ENCODE results near the gene PIM3. TPM values are rescaled to one million over a fixed set of nuclear protein-coding genes. Genes with fewer than 3 reads are reported as not detected.
A peak's percentile ranks its signal among the peaks of the same experiment; 100 is the strongest.

Gene PIM3
- total RNA-seq, 1 donor from 2014 or later, result 119 TPM

DNA sequence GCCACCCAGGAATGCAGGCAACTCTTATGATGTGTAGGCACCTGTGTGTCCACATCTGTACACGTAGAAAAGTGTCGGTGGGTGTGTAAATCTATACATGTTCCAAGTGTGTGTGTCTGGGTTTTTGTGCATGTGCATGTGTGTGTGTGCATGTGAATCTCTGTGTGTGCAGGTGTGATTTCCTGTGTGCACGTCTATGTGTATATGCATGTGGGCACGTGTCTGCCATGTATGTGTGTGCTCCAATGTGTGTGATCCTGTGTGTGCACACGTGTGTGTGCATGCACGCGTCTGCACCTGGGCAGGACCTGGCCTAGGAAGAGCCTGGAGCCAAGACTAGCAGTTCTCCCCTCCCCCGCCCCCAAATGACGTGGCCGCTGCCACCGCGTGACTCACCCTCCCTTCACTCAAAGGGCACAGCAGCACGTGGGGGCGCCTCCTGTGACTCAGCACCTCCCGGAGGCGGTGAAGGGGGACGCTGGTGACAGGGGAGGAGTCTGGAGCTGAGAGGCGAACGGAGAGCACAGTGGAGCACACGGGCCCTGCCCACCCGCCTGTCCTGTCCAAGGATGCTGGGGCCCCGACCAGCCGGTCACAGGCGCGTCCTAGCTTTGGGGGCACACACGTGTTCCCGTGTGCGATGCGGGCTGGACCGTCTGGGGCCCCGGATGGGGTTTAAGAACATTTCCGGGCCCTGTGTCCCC, 10.1 kb downstream of the PIM3 start:
- Histone ChIP-seq H3K27ac (peak overlapping the region; percentile 77), H3K4me3 (peak overlapping the region; percentile 54), H3K9me3 (no peaks in the 10 kb centered on the region), H3K27me3 (no peaks in the 10 kb centered on the region), H3K4me1 (peaks cover 42% of the 10 kb centered on the region), H3K36me3 (no peaks in the 10 kb centered on the region)
- DNase-seq (peak; percentile 99), ATAC-seq (peak; percentile 85)
- intact Hi-C loops (cut with DNase I), result no loop called here
- TF ChIP-seq, protein P1, sequence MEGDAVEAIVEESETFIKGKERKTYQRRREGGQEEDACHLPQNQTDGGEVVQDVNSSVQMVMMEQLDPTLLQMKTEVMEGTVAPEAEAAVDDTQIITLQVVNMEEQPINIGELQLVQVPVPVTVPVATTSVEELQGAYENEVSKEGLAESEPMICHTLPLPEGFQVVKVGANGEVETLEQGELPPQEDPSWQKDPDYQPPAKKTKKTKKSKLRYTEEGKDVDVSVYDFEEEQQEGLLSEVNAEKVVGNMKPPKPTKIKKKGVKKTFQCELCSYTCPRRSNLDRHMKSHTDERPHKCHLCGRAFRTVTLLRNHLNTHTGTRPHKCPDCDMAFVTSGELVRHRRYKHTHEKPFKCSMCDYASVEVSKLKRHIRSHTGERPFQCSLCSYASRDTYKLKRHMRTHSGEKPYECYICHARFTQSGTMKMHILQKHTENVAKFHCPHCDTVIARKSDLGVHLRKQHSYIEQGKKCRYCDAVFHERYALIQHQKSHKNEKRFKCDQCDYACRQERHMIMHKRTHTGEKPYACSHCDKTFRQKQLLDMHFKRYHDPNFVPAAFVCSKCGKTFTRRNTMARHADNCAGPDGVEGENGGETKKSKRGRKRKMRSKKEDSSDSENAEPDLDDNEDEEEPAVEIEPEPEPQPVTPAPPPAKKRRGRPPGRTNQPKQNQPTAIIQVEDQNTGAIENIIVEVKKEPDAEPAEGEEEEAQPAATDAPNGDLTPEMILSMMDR (IDR thresholded peaks at IDR 0.05), result no peak

DNA sequence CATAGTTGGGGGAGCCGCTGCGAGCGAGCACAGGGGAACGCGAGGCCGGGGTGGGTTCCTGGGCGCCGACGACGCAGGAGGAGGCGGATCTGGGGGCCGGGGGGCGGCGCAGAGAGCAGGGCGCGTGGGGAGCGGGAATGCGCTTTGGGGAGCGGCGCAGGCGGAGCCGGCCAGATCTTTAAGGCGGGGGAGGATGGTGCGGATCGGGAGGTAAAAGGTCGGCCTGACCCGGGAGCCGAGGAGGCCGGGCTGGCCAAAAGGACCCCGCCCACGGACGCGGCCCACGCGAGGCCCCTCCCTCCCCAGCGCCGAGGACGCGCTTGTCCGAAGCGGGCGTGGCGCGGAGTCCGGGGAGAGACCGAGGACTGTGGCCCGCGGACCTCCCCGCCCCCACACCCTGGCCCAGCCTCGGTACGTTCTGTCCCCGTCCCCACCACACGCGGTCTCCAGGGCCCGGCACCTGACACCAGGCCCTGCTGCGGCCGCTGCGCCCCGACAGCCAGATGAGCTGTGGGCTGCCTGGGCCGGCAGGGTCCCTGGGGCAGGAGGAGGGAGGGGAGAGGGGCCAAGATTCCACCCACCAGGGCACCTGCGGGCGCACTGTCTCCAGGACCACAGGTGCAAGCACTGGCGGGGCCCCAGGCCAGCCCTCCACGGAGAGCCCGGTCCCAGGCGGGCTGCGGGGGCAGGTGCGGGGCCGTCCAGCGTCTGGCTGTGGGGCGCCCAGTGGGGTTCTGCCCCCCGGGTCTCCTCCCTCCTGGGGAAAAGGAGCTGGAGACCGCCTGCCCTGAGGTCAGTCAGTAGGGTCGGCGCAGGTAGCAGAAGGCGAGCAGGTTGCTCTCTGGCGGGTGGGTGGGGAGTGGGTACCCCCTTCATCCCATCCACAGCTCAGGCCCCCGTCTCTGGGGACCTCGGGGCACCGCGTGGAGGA, 10.9 kb downstream of the PIM3 start:
- TF ChIP-seq, protein P1 (IDR thresholded peaks at IDR 0.05), result no peak

DNA sequence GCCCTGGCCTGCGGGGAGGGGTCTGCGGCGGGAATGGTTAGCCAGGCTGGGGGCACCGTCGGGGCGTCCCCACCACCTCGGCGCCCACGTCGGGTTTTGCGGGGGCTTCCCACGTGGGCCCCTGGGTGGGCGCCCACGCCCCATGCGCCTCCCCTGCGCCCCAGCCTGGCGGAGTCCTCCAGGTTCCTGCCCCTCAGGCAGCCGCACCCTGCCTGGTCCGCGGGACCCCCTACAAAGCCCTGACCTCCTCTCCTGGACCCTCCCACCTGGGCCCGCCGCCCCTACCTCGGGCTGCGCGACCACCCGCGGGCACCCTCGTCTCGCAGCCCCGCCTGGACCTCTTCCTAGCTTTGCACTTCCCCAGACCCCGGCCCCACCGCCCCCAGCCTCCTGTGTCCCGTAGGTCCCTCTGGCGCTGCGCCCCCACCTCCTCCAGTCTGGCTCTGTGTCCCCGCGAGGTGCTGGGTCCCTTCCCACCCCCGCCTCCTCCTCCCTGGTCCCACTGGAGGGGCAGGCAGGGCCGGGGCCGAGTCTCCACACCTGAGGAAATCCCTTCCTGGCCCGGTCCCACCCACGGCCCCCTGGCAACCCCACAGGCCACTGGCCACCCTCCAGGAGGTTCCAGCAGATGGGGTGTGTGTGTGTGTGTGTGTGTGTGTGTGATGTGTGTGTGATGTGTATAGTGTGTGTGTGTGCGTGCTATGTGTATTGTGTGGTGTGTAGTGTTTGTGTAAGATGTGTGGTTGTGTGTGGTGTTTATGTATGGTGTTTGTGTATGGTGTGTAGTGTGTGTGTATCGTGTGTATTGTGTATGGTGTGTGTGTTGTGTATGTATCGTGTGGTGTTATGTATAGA, 11.8 kb downstream of the PIM3 start:
- intact Hi-C loops (cut with DNase I), result no loop called here
- peak overlapping the region; percentile 54 for H3K4me3 ChIP-seq
- H3K36me3 ChIP-seq, result no peaks in the 10 kb centered on the region
- peaks cover 25% of the 10 kb centered on the region for H3K4me1 ChIP-seq
- TF ChIP-seq, protein P1 (IDR thresholded peaks at IDR 0.05), result no peak
- no peaks in the 10 kb centered on the region for H3K27me3 ChIP-seq
- ATAC-seq (no peak), DNase-seq (peak; percentile 77)
- H3K9me3 ChIP-seq, result no peaks in the 10 kb centered on the region
- H3K27ac ChIP-seq, result no peak overlapping the region

More for the DNA sequence above, 10.9 kb downstream of the PIM3 start:
- Histone ChIP-seq H3K4me3 (peak overlapping the region; percentile 54), H3K4me1 (peaks cover 34% of the 10 kb centered on the region), H3K27me3 (no peaks in the 10 kb centered on the region), H3K27ac (peak overlapping the region; percentile 77), H3K36me3 (no peaks in the 10 kb centered on the region), H3K9me3 (no peaks in the 10 kb centered on the region)
- peak; percentile 79 for ATAC-seq
- intact Hi-C loops (cut with DNase I), result no loop called here
- DNase-seq, result peak; percentile 97

DNA sequence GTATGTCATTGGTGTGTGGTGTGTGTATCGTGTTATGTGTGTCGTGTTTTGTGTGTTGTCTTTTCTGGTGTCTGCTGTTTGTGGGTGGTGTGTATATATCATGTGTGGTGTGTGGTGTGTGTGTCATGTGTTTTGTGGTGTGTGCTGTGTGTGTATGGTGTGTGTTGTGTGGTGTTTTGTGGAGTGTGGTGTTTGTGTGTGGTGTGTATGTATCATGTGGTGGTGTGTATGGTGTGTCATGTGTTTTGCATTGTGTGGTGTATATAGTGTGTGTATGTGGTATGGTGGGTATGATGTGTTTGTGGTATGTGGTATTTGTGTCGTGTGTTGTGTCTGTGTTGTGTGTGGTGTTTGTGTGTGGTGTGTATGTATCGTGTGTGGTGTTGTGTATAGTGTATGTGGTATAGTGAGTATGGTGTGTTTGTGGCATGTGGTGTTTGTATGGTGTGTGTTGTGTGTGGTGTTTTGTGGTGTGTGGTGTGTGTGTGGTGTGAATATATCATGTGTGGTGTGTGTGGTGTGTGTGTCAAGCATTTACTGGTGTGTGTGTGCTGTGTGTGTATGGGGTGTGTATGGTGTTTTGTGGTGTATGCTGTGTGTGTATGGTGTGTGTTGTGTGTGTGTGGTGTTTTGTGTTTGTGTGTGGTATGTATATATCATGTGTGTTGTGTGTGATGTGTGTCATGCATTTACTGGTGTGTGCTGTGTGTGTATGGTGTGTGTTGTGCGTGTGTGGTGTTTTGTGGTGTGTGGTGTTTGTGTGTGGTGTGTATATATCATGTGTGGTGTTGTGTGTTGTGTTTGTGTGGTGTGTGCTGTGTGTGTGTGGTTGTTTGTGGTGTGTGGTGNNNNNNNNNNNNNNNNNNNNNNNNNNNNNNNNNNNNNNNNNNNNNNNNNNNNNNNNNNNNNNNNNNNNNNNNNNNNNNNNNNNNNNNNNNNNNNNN, 12.7 kb downstream of the PIM3 start:
- Histone ChIP-seq H3K9me3 (no peaks in the 10 kb centered on the region), H3K27me3 (no peaks in the 10 kb centered on the region), H3K36me3 (no peaks in the 10 kb centered on the region), H3K4me1 (peaks cover 16% of the 10 kb centered on the region), H3K4me3 (no peak overlapping the region), H3K27ac (no peak overlapping the region)
- ATAC-seq (no peak), DNase-seq (peak; percentile 2)
- TF ChIP-seq, protein P1 (IDR thresholded peaks at IDR 0.05), result no peak
- intact Hi-C loops (cut with DNase I), result no loop called here

All from upper lobe of right lung (tissue), 1 donor.